ENCODE measurements around the gene PIGR.
A peak's percentile ranks its signal among the peaks of the same experiment; 100 is the strongest.

Gene PIGR

DNA sequence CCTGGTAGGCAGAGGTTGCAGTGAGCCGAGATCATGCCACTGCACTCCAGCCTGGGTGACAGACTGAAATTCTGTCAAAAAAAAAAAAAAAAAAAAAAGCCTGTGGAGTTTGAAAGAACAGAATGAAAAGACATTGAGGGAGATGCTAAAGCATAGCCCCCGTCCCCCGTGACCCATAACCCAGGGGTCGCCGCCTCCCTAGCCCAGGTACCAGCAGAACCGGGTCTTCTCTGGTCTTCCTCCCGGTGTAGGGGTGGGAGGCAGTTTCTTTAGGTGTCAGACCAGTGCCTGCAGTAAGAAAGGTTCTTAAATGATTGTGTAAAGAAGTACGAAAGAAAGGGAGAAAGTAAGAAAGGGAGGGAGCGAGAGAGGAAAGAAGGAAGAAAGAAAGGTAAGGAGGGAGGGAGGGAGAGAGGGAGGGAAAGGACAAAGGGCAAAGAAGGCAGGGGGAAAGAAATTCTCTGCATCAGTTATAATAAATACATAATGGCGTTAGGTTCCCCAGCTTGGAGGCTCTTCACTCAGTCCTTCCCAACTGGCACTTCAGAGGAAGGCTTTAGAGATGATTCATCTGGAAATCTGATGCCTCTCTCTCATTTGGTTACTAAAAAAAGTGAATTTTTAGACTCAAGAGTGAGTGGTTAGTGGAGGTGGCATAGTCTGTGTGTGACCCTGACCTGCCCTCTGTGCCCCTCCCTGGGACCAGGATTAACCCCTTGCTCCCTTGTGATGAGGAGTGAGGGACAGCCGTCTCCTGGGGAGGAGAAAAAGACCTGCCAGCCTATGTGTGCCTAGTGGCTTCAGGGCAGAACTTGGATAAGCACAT, 48.0 kb downstream of the PIGR start:
- FAIRE-seq (no peak), DNase-seq (ENCODE audit: insufficient read length, low spot score) (no peak)
- TF ChIP-seq POLR2AphosphoS5 (IDR thresholded peaks at IDR 0.05; ENCODE audit: low read depth, low read length) (no peak), SPI1 (IDR thresholded peaks at IDR 0.05; ENCODE audit: low read depth, low read length) (no peak), TAF1 (IDR thresholded peaks at IDR 0.05; ENCODE audit: low read depth, low read length) (no peak), POLR2A (IDR thresholded peaks at IDR 0.05; ENCODE audit: low read depth, low read length) (no peak), PAX5 (IDR thresholded peaks at IDR 0.05; ENCODE audit: insufficient read depth, low read length, severe bottlenecking) (no peak)

DNA sequence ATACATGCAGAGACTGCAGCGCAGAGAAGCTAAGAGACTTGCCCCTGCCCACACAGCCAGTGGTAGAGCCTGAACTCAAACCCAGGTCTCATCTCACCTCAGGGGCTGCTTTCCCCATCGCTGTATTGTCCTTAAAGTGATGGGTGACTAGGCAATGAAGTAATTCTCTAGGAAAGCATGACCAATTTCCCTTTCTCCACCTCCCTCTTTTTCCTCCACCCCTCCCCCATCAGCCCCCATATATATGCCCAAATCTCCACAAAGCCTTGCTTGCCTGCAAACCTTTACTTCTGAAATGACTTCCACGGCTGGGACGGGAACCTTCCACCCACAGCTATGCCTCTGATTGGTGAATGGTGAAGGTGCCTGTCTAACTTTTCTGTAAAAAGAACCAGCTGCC, 49.1 kb downstream of the PIGR start, which contains the start of gene IL24:
Gene IL24 (plus strand): TSS at position 269 of the 400 bp plus-strand sequence. CDS start 390 bp downstream, outside the sequence.
- FAIRE-seq: no peak
- no peak for DNase-seq (ENCODE audit: insufficient read length, low spot score)
- TF ChIP-seq SPI1 (IDR thresholded peaks at IDR 0.05; ENCODE audit: low read depth, low read length): no peak
- TF ChIP-seq PAX5 (IDR thresholded peaks at IDR 0.05; ENCODE audit: insufficient read depth, low read length, severe bottlenecking): no peak
- TF ChIP-seq POU2F2 (IDR thresholded peaks at IDR 0.05; ENCODE audit: low read depth, low read length): no peak
- TF ChIP-seq POLR2AphosphoS5 (IDR thresholded peaks at IDR 0.05; ENCODE audit: low read depth, low read length): no peak
- no peak for TF ChIP-seq POLR2A (IDR thresholded peaks at IDR 0.05; ENCODE audit: low read depth, low read length)
- no peak for TF ChIP-seq TAF1 (IDR thresholded peaks at IDR 0.05; ENCODE audit: low read depth, low read length)

DNA sequence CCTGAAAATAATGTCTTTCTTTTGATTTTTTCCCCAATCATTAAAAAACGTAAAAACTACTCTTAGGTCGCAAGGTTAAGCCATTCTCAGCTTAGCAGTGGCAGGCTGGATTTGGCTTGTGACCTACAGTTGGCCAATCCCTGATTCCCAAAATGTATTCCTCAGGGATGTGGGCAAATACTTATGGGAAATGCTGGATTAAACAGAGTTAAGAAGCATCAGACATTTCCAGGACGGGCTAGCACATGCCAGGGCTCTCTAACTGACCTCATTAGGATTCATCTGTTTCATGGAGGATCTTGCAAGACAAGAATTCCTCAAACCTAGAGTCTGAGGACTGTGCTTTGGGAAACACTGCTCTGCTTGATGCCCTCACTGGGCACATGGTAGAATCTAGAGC, 50.0 kb downstream of the PIGR start:
- no peak for FAIRE-seq
- DNase-seq (ENCODE audit: insufficient read length, low spot score): no peak
- no peak for TF ChIP-seq PAX5 (IDR thresholded peaks at IDR 0.05; ENCODE audit: insufficient read depth, low read length, severe bottlenecking)
- TF ChIP-seq POLR2A (IDR thresholded peaks at IDR 0.05; ENCODE audit: low read depth, low read length): no peak
- TF ChIP-seq TAF1 (IDR thresholded peaks at IDR 0.05; ENCODE audit: low read depth, low read length): no peak
- no peak for TF ChIP-seq POU2F2 (IDR thresholded peaks at IDR 0.05; ENCODE audit: low read depth, low read length)
- TF ChIP-seq SPI1 (IDR thresholded peaks at IDR 0.05; ENCODE audit: low read depth, low read length): no peak
- no peak for TF ChIP-seq POLR2AphosphoS5 (IDR thresholded peaks at IDR 0.05; ENCODE audit: low read depth, low read length)

DNA sequence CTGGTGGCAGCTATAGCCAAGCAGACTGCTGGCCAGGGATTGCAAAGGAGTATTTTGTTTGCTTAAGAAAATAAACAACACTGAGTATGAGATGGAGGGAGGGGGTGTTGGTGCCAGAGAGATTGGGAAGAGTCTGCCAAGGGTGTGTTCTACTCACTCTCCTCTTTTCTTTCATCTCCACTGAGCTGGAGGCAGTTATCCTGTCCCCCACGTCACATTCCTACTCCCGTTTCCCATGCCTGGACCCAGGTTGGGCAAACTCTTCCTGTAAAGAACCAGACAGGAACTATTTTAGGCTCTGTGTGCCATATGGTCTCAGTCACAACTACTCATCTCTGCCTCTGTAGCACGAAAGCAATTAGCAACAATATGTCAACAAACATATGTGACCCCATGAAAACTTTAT, 50.4 kb downstream of the PIGR start:
- TF ChIP-seq POLR2A (IDR thresholded peaks at IDR 0.05; ENCODE audit: low read depth, low read length) (no peak), TAF1 (IDR thresholded peaks at IDR 0.05; ENCODE audit: low read depth, low read length) (no peak), POU2F2 (IDR thresholded peaks at IDR 0.05; ENCODE audit: low read depth, low read length) (no peak), PAX5 (IDR thresholded peaks at IDR 0.05; ENCODE audit: insufficient read depth, low read length, severe bottlenecking) (no peak)
- no peak for FAIRE-seq

DNA sequence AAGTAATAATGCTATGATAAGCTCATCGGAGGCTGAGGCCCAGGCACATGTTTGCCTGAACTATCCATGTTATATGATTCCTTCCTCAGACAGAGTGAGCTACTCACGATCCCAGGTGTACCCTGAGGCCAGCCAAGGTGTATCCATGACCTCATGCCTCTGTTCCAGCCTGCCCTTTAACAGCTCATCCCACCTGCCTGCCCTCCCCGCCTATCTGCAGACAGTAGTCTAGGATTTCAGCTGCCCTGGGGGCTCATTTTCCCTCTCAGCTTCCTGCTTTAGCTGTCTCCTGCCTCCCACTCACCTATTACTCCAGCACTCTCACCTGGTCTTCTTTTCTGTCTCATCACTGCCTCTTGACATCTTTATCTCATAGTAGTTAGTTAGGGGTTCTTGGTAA, 50.9 kb downstream of the PIGR start:
- TF ChIP-seq POLR2A (IDR thresholded peaks at IDR 0.05; ENCODE audit: low read depth, low read length) (no peak), POU2F2 (IDR thresholded peaks at IDR 0.05; ENCODE audit: low read depth, low read length) (no peak), PAX5 (IDR thresholded peaks at IDR 0.05; ENCODE audit: insufficient read depth, low read length, severe bottlenecking) (no peak), POLR2AphosphoS5 (IDR thresholded peaks at IDR 0.05; ENCODE audit: low read depth, low read length) (no peak)
- DNase-seq (ENCODE audit: insufficient read length, low spot score) (no peak), FAIRE-seq (no peak)

More for the DNA sequence above, 50.4 kb downstream of the PIGR start:
- DNase-seq (ENCODE audit: insufficient read length, low spot score): no peak

DNA sequence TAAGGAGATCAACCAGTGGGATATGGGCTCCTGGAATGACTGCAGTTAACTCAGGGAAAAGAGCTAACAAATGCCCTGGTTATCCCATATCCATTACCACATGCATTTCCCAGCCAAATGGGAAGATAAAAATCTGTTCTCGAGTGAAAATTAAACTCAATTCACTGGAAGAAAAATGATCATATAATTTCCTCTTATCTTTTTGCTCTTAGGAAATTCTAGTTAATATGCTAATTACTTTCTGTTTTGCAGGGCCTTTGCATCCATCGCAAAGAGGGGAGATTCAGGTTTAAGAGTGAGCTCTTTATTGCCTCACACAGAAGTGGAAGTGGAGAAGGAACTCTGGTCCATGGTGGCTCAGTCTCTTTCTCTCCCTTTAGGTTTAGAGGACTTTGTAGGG, 52.9 kb downstream of the PIGR start:
- DNase-seq (ENCODE audit: insufficient read length, low spot score) (no peak), FAIRE-seq (no peak)
- TF ChIP-seq SPI1 (IDR thresholded peaks at IDR 0.05; ENCODE audit: low read depth, low read length) (no peak), POU2F2 (IDR thresholded peaks at IDR 0.05; ENCODE audit: low read depth, low read length) (no peak), PAX5 (IDR thresholded peaks at IDR 0.05; ENCODE audit: insufficient read depth, low read length, severe bottlenecking) (no peak), POLR2AphosphoS5 (IDR thresholded peaks at IDR 0.05; ENCODE audit: low read depth, low read length) (no peak), POLR2A (IDR thresholded peaks at IDR 0.05; ENCODE audit: low read depth, low read length) (no peak), TAF1 (IDR thresholded peaks at IDR 0.05; ENCODE audit: low read depth, low read length) (no peak)

DNA sequence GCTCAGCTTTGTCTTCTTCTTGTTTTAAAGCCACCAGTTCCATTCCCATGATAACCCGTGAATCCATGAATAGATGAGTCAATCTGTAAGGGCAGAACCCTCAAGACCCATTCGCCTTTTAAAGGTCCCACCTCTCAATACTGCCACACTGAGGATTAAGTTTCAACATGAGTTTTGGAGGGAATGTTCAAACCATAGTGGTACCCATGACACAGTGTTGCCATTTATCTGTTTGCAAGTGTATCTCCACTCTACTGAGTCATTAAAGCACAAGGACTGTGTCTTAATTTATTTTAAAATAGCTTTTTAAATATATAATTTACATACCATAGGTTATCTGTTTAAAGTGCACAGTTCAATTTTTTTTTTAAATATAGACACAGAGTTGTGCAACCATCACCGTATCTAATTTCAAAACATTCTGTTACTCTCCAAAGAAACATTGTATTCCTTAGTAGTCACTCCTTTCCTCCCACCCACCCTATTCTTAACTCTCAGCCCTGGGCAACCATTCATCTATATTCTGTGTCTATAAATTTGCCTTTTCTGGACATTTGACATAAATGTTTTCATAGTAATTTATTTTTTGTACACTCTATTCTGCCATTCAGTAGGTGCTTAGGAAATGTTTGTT, 53.8 kb downstream of the PIGR start:
- TF ChIP-seq POU2F2 (IDR thresholded peaks at IDR 0.05; ENCODE audit: low read depth, low read length) (no peak), TAF1 (IDR thresholded peaks at IDR 0.05; ENCODE audit: low read depth, low read length) (no peak), POLR2A (IDR thresholded peaks at IDR 0.05; ENCODE audit: low read depth, low read length) (no peak), POLR2AphosphoS5 (IDR thresholded peaks at IDR 0.05; ENCODE audit: low read depth, low read length) (no peak), PAX5 (IDR thresholded peaks at IDR 0.05; ENCODE audit: insufficient read depth, low read length, severe bottlenecking) (no peak), SPI1 (IDR thresholded peaks at IDR 0.05; ENCODE audit: low read depth, low read length) (no peak)
- DNase-seq (ENCODE audit: insufficient read length, low spot score) (no peak), FAIRE-seq (no peak)

DNA sequence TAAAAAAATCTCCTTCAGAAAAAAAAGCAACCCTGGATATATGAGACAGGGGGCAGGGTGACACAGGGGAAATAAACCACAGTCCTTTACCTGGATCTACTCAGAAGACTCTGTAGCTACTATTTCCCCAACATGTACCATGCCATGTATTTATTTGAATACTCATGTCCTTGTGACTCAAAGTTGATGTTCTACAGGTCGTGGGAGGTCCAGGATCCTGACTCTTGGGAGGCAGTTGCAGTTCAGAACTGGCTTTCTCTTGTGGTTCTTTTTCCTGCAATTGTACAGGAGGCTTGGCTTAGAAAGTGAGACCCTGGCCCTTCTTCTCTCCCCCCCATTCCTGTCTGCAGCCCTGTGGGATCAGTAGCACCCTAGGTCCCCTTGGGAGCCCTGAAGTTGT, 54.9 kb downstream of the PIGR start:
- no peak for FAIRE-seq

DNA sequence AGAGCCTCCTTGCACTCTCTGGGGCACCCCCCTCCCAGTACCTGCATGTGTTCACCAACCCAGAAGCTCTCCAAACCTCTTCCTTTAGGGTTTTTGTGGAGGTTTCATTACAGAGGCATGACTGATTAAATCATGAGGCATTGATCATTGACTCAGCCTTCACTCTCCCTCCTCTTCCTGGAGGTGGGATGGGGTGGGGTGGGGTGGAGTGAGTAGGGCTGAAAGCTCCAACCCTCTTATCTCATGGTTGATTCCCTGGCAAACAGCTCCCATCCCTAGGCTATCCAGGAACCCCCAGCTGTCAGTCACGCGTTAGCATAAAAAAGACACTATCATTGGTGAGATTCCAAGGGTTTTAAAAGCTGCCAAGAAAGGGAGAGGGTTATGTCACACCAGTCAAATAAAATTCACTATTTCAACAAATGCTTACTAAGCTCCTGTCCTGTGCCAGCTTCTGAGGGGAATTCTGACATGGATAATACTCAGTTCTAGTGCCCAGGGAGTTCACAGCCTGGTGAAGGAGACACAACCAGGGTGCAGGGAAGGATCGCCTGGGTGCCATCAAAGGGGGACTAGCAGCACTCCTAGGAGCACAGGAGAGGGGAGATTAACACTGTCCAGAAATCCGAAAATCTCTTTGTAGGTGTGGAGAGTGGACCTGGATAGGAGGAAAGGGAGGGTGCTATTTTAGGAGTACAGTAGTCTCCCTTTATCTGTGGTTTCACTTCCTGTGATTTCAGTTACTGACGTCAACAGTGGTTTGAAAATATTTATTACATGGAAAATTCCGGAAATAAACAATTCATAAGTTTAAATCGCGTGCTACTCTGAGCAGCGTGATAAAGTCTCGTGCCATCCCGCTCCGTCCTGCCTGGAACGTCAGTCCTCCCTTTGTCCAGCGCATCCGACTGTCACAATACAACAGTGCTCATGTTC, 55.9 kb downstream of the PIGR start:
- DNase-seq (ENCODE audit: insufficient read length, low spot score) (no peak), FAIRE-seq (peak; percentile 23)
- TF ChIP-seq SPI1 (IDR thresholded peaks at IDR 0.05; ENCODE audit: low read depth, low read length) (peak; percentile 47), POU2F2 (IDR thresholded peaks at IDR 0.05; ENCODE audit: low read depth, low read length) (no peak)

More for the DNA sequence above, 54.9 kb downstream of the PIGR start:
- TF ChIP-seq TAF1 (IDR thresholded peaks at IDR 0.05; ENCODE audit: low read depth, low read length) (no peak), SPI1 (IDR thresholded peaks at IDR 0.05; ENCODE audit: low read depth, low read length) (no peak), POLR2AphosphoS5 (IDR thresholded peaks at IDR 0.05; ENCODE audit: low read depth, low read length) (no peak), POLR2A (IDR thresholded peaks at IDR 0.05; ENCODE audit: low read depth, low read length) (no peak)
- DNase-seq (ENCODE audit: insufficient read length, low spot score): no peak

Data from GM12891 (cell line).